ENCODE results near the gene LSP1.
"Not testable (repeated sequence)": the region's sequence is repeated elsewhere in the genome, so short reads cannot be mapped to it uniquely, and the experiment has no call there.

LSP1 gene

GRCh38 chr11:1932681-1933080, 79.8 kb downstream of the LSP1 start:
- no peak for DNase-seq

- DNase-seq, result no peak
Measured at GRCh38 chr11:1933416-1934334, 80.8 kb downstream of the LSP1 start.

GRCh38 chr11:1934335-1935155, 81.7 kb downstream of the LSP1 start:
- no peak for DNase-seq

GRCh38 chr11:1935156-1936071, 82.5 kb downstream of the LSP1 start:
- no peak for DNase-seq

GRCh38 chr11:1936072-1936780, 83.3 kb downstream of the LSP1 start:
- DNase-seq, result no peak

GRCh38 chr11:1936781-1937615, 84.1 kb downstream of the LSP1 start:
- no peak for DNase-seq

- DNase-seq, result no peak
Measured at GRCh38 chr11:1937616-1938342, 84.9 kb downstream of the LSP1 start.

GRCh38 chr11:1938343-1939005, 85.6 kb downstream of the LSP1 start:
- DNase-seq, result no peak

GRCh38 chr11:1939006-1939625, 86.2 kb downstream of the LSP1 start:
- no peak for DNase-seq

GRCh38 chr11:1939788-1940187, 86.9 kb downstream of the LSP1 start:
- not testable (repeated sequence) for DNase-seq

All from NCI-H1417 treated with DMSO at 0.1 percent for 48 hours (cell line).